ENCODE measurements around the gene SLC31A1.
A peak's percentile ranks its signal among the peaks of the same experiment; 100 is the strongest.

Gene SLC31A1

GRCh38 chr9:113221003-113221799 is at the start of gene SLC31A1, which contains the start of gene FKBP15:
Gene SLC31A1, plus strand, starts transcription at chr9:113221544. Its CDS starts 34,605 bp downstream, at chr9:113256149.
Gene FKBP15, minus strand, starts transcription at chr9:113221277. Its CDS starts 34 bp downstream, at chr9:113221243.
- peak; percentile 98 for DNase-seq

- no peak for DNase-seq
Observed at GRCh38 chr9:113173341-113173740, 48.0 kb upstream of the SLC31A1 start.

- no peak for DNase-seq
Observed at GRCh38 chr9:113176803-113177202, 44.5 kb upstream of the SLC31A1 start.

GRCh38 chr9:113177251-113177650 is 44.1 kb upstream of the SLC31A1 start:
- DNase-seq = no peak

GRCh38 chr9:113178087-113178486 is 43.3 kb upstream of the SLC31A1 start:
- DNase-seq = no peak

GRCh38 chr9:113179839-113180238 is 41.5 kb upstream of the SLC31A1 start:
- no peak for DNase-seq

GRCh38 chr9:113181165-113181564 is 40.2 kb upstream of the SLC31A1 start:
- DNase-seq = no peak

GRCh38 chr9:113183956-113184488 is 37.3 kb upstream of the SLC31A1 start:
- no peak for DNase-seq

GRCh38 chr9:113184539-113184938 is 36.8 kb upstream of the SLC31A1 start:
- DNase-seq = no peak

GRCh38 chr9:113185271-113185670 is 36.1 kb upstream of the SLC31A1 start:
- no peak for DNase-seq

GRCh38 chr9:113186137-113186755 is 35.1 kb upstream of the SLC31A1 start:
- no peak for DNase-seq

- DNase-seq = no peak
Observed at GRCh38 chr9:113187929-113188595, 33.3 kb upstream of the SLC31A1 start.

GRCh38 chr9:113192455-113192854 is 28.9 kb upstream of the SLC31A1 start:
- DNase-seq = no peak

GRCh38 chr9:113199683-113200329 is 21.5 kb upstream of the SLC31A1 start:
- DNase-seq = no peak

GRCh38 chr9:113205432-113205831 is 15.9 kb upstream of the SLC31A1 start:
- DNase-seq = no peak

- no peak for DNase-seq
Observed at GRCh38 chr9:113205861-113206260, 15.5 kb upstream of the SLC31A1 start.

GRCh38 chr9:113210815-113211214 is 10.5 kb upstream of the SLC31A1 start:
- no peak for DNase-seq

- DNase-seq = peak; percentile 72
Observed at GRCh38 chr9:113215132-113215531, 6.2 kb upstream of the SLC31A1 start.

- DNase-seq = no peak
Observed at GRCh38 chr9:113216406-113216805, 4.9 kb upstream of the SLC31A1 start.

- no peak for DNase-seq
Observed at GRCh38 chr9:113219186-113219936, 2.0 kb upstream of the SLC31A1 start.

- no peak for DNase-seq
Observed at GRCh38 chr9:113219969-113220368, 1.4 kb upstream of the SLC31A1 start.

GRCh38 chr9:113220467-113221002 is 809 bp upstream of the SLC31A1 start:
- peak; percentile 32 for DNase-seq

All from DMS53 (cell line).